Spleen (tissue), 11 donors: Measurements from ENCODE around the gene SCRN2. TPM values are rescaled to one million over a fixed set of nuclear protein-coding genes. Genes with fewer than 3 reads are reported as not detected.
A peak's percentile ranks its signal among the peaks of the same experiment; 100 is the strongest.

Experiments used
- DNase-seq: peaks from one replicate; pipeline ENCODE4 v3.0.0-alpha.2; 2020
- H3K27ac ChIP-seq, 8 donors: fragments of 200-600 bp; sonication (generic) in 7 of 8; 1 replicate in 4 of 8; 2 replicates in 4 of 8; pipeline versions ENCODE4 v1.5.0 to v1.8.0; 2016 to 2021; ENCODE audit warnings: inconsistent platforms in 4 of 8, mild to moderate bottlenecking in 4 of 8, moderate library complexity in 1 of 8
- H3K27me3 ChIP-seq, 7 donors: fragments of 200-600 bp; sonication (generic) in 6 of 7; replicated peaks in 1 of 7; 1 replicate in 4 of 7; 2 replicates in 3 of 7; pipeline versions ENCODE4 v1.5.0 to v1.8.0; 2016 to 2021; ENCODE audit warnings: inconsistent platforms in 3 of 7, mild to moderate bottlenecking in 1 of 7
- H3K36me3 ChIP-seq, 6 donors: fragments of 200-600 bp; sonication (generic) in 5 of 6; 1 replicate in 4 of 6; 2 replicates in 2 of 6; pipeline versions ENCODE4 v1.5.0 to v1.8.0; 2016 to 2021; ENCODE audit warnings: inconsistent platforms in 2 of 6
- H3K4me1 ChIP-seq, 6 donors: fragments of 200-600 bp; sonication (generic) in 5 of 6; 1 replicate in 3 of 6; 2 replicates in 3 of 6; pipeline versions ENCODE4 v1.5.0 to v1.8.0; 2016 to 2021; ENCODE audit warnings: inconsistent platforms in 3 of 6
- H3K4me3 ChIP-seq, 8 donors: fragments of 200-600 bp; sonication (generic) in 7 of 8; 1 replicate in 4 of 8; 2 replicates in 4 of 8; pipeline versions ENCODE4 v1.5.0 to v1.8.0; 2016 to 2021; ENCODE audit warnings: inconsistent platforms in 4 of 8, mild to moderate bottlenecking in 4 of 8, moderate library complexity in 2 of 8
- H3K9me3 ChIP-seq, 8 donors: fragments of 200-600 bp; sonication (generic) in 7 of 8; 1 replicate in 4 of 8; 2 replicates in 4 of 8; pipeline versions ENCODE4 v1.5.0 to v1.8.0; 2016 to 2021; ENCODE audit warnings: inconsistent platforms in 4 of 8
- CTCF ChIP-seq, 11 experiments: fragments of 200-600 bp in 7 of 11; fragments of 450-650 bp in 4 of 11; sonication (generic) in 4 of 11; IDR thresholded peaks in 8 of 11; conservative IDR thresholded peaks in 3 of 11; 1 replicate in 7 of 11; 2 replicates in 4 of 11; pipeline versions ENCODE4 v1.4.0 to v1.8.0; 2016 to 2021; ENCODE audit warnings: antibody characterized with exemption in 11 of 11, inconsistent platforms in 4 of 11, mild to moderate bottlenecking in 1 of 11
- POLR2A ChIP-seq, 3 donors: fragments of 450-650 bp; IDR thresholded peaks; one replicate each; pipeline ENCODE4 v1.5.1; 2017; ENCODE audit warnings: antibody characterized with exemption in 3 of 3, mild to moderate bottlenecking in 1 of 3
- POLR2AphosphoS5 ChIP-seq, 3 donors: sonication (generic); formaldehyde crosslinking; IDR thresholded peaks; one replicate each; pipeline ENCODE4 v1.5.1; 2017; ENCODE audit warnings: antibody characterized with exemption in 3 of 3
- WGBS, 5 donors: extraction: QIAGEN DNeasy Blood & Tissue Kit in 3 of 5; methylation state at CpG; one replicate each; pipeline versions ENCODE4 v1.1.5 to v1.1.7; 2013 to 2018; 5-methylcytosine and 5-hydroxymethylcytosine counted together
- intact Hi-C: fragments of 100-400 bp; cut with DNase I; formaldehyde crosslinking; loops from one replicate; pipeline ENCODE4 v1.15.0; 2023; ENCODE audit warnings: low total_unique reads
- polyA plus RNA-seq, 3 donors: library from polyadenylated mRNA; stranded (reverse); fragments of 200-250 nt; gene quantifications; one replicate each; pipeline ENCODE4 v1.2.1, GENCODE V29; 2013
- total RNA-seq, 7 donors: library from RNA; depleted of rRNA in 3 of 7; stranded (reverse); fragments of >200 nt in 3 of 7; fragmentation: NEBNext Ultra II Directional in 4 of 7; extraction: Animal tissue kit (Norgen Biotek cat#: 25700) in 4 of 7; gene quantifications; one replicate each; pipeline versions ENCODE4 v1.1.0 to v1.2.1, GENCODE V29; 2016 to 2021
- donor health status: healthy with polysubstance abuse.
- donor health status: DM: no; HTN: no; CAD: no; lungs with moderate emphysema.
- donor health status: DM: no; HTN: no; CAD: no.
- donor health status: Bipolar disorder and iron deficiency.
- donor health status: healthy.
- donor health status: DM: no; HTN: no; CAD: no.
- donor health status: DM: yes; HTN: yes; CAD: no.

SCRN2 gene
- total and polyA plus RNA-seq, 10 donors: 37.5 to 59.4 (median 49.7) TPM

GRCh38 chr17:47857551-47858455 lies 16.7 kb upstream of the SCRN2 start:
- no peak for TF ChIP-seq POLR2AphosphoS5 (IDR thresholded peaks at IDR 0.05)
- TF ChIP-seq CTCF (IDR thresholded peaks at IDR 0.05 in 8 of 11, conservative IDR thresholded peaks at IDR 0.05 in 3 of 11): no peak
- no peak for TF ChIP-seq POLR2A (IDR thresholded peaks at IDR 0.05)
- intact Hi-C loops: loop anchor here (10.0 kb wide), 1 partner anchor 867 kb away; the partner anchor contains the start of genes HOXB13, PRAC1 and PRAC2
- DNase-seq: peak; percentile 19
- Histone ChIP-seq H3K36me3 (no peaks in the 10 kb centered on the region), H3K4me3 (no peak overlapping the region), H3K27ac (no peak overlapping the region), H3K4me1 (peaks cover 0 to 13% (median 8%) of the 10 kb centered on the region in 6 donors), H3K9me3 (no peaks in the 10 kb centered on the region), H3K27me3 (peaks cover 0 to 64% (median 14%) of the 10 kb centered on the region in 7 donors)
- 59 to 65% (median 62%) methylated on average over 16 of the region's 16 CpGs for WGBS, 5 donors

- intact Hi-C loops: loop anchor here (10.0 kb wide), 1 partner anchor 868 kb away; the partner anchor contains the start of genes HOXB13, PRAC1 and PRAC2
- TF ChIP-seq POLR2AphosphoS5 (IDR thresholded peaks at IDR 0.05) (no peak), CTCF (IDR thresholded peaks at IDR 0.05 in 8 of 11, conservative IDR thresholded peaks at IDR 0.05 in 3 of 11) (no peak), POLR2A (IDR thresholded peaks at IDR 0.05) (no peak)
- no peak for DNase-seq
- no peaks in the 10 kb centered on the region for H3K9me3 ChIP-seq
- peaks cover 3 to 74% (median 24%) of the 10 kb centered on the region in 7 donors for H3K27me3 ChIP-seq
- H3K36me3 ChIP-seq: no peaks in the 10 kb centered on the region
- H3K4me1 ChIP-seq: peaks cover 4 to 16% (median 10%) of the 10 kb centered on the region in 6 donors
- H3K27ac ChIP-seq: no peak overlapping the region
- H3K4me3 ChIP-seq: no peak overlapping the region
Observed at GRCh38 chr17:47856830-47857229, 15.8 kb upstream of the SCRN2 start.

- intact Hi-C loops: loop anchor here (10.0 kb wide), 1 partner anchor 869 kb away; the partner anchor contains the start of genes HOXB13, PRAC1 and PRAC2
- DNase-seq: peak; percentile 37
- Histone ChIP-seq H3K9me3 (no peaks in the 10 kb centered on the region), H3K27me3 (peaks cover 4 to 80% (median 35%) of the 10 kb centered on the region in 7 donors), H3K36me3 (no peaks in the 10 kb centered on the region), H3K4me1 (peaks cover 11 to 27% (median 21%) of the 10 kb centered on the region in 6 donors), H3K27ac (peak overlapping the region in 1 of 8 donors; percentile 11), H3K4me3 (no peak overlapping the region)
- 27 to 44% (median 38%) methylated on average over 3 of the region's 3 CpGs for WGBS, 5 donors
- TF ChIP-seq CTCF (IDR thresholded peaks at IDR 0.05 in 8 of 11, conservative IDR thresholded peaks at IDR 0.05 in 3 of 11): no peak
- no peak for TF ChIP-seq POLR2A (IDR thresholded peaks at IDR 0.05)
- TF ChIP-seq POLR2AphosphoS5 (IDR thresholded peaks at IDR 0.05): peak in 1 of 3 donors; percentile 36
Observed at GRCh38 chr17:47855737-47856136, 14.7 kb upstream of the SCRN2 start.

- Histone ChIP-seq H3K27ac (no peak overlapping the region), H3K4me3 (no peak overlapping the region), H3K4me1 (peaks cover 14 to 39% (median 27%) of the 10 kb centered on the region in 6 donors), H3K9me3 (no peaks in the 10 kb centered on the region), H3K27me3 (peaks cover 4 to 90% (median 54%) of the 10 kb centered on the region in 7 donors), H3K36me3 (no peaks in the 10 kb centered on the region)
- 39 to 58% (median 42%) methylated on average over 5 of the region's 5 CpGs for WGBS, 5 donors
- no peak for DNase-seq
- intact Hi-C loops: loop anchor here (10.0 kb wide), 1 partner anchor 871 kb away; the partner anchor contains the start of genes HOXB13, PRAC1 and PRAC2
- TF ChIP-seq POLR2AphosphoS5 (IDR thresholded peaks at IDR 0.05) (no peak), CTCF (IDR thresholded peaks at IDR 0.05 in 8 of 11, conservative IDR thresholded peaks at IDR 0.05 in 3 of 11) (no peak), POLR2A (IDR thresholded peaks at IDR 0.05) (no peak)
Observed at GRCh38 chr17:47853616-47854015, 12.5 kb upstream of the SCRN2 start.
